ENCODE data around the gene TNC. TPM values are rescaled to one million over a fixed set of nuclear protein-coding genes. Genes with fewer than 3 reads are reported as not detected.

The TNC gene
- total RNA-seq, 1 donor from 2014 or later, result 4.5 TPM

GRCh38 chr9:115013998-115014397, 104.0 kb downstream of the TNC start:
- DNase-seq (ENCODE audit: low read depth in 2 of 2), result peak; percentile 34 to 73

- no peak for DNase-seq (ENCODE audit: low read depth in 2 of 2)
Observed at GRCh38 chr9:115012486-115012885, 105.5 kb downstream of the TNC start.

GRCh38 chr9:115010874-115011273, 107.1 kb downstream of the TNC start:
- DNase-seq (ENCODE audit: low read depth in 2 of 2), result no peak

- peak in 1 of 2 donors; percentile 7 for DNase-seq (ENCODE audit: low read depth in 2 of 2)
Observed at GRCh38 chr9:115008536-115009270, 109.3 kb downstream of the TNC start.

- DNase-seq (ENCODE audit: low read depth in 2 of 2), result no peak
Observed at GRCh38 chr9:115006660-115007059, 111.3 kb downstream of the TNC start.

- DNase-seq (ENCODE audit: low read depth in 2 of 2), result no peak
Observed at GRCh38 chr9:115005322-115005721, 112.6 kb downstream of the TNC start.

- DNase-seq (ENCODE audit: low read depth in 2 of 2), result no peak
Observed at GRCh38 chr9:115004545-115004944, 113.4 kb downstream of the TNC start.

- DNase-seq (ENCODE audit: low read depth in 2 of 2), result no peak
Observed at GRCh38 chr9:115002371-115003120, 115.4 kb downstream of the TNC start.

GRCh38 chr9:115000217-115000639, 117.7 kb downstream of the TNC start:
- no peak for DNase-seq (ENCODE audit: low read depth in 2 of 2)

GRCh38 chr9:114998326-114998725, 119.6 kb downstream of the TNC start:
- no peak for DNase-seq (ENCODE audit: low read depth in 2 of 2)

- no peak for DNase-seq (ENCODE audit: low read depth in 2 of 2)
Observed at GRCh38 chr9:114995681-114996221, 122.2 kb downstream of the TNC start.

GRCh38 chr9:114994768-114995167, 123.2 kb downstream of the TNC start:
- DNase-seq (ENCODE audit: low read depth in 2 of 2), result no peak

- no peak for DNase-seq (ENCODE audit: low read depth in 2 of 2)
Observed at GRCh38 chr9:114991861-114992260, 126.1 kb downstream of the TNC start.

- DNase-seq (ENCODE audit: low read depth in 2 of 2), result no peak
Observed at GRCh38 chr9:114990901-114991300, 127.1 kb downstream of the TNC start.

GRCh38 chr9:114989600-114990410, 128.2 kb downstream of the TNC start:
- no peak for DNase-seq (ENCODE audit: low read depth in 2 of 2)

GRCh38 chr9:114988962-114989599, 128.9 kb downstream of the TNC start:
- no peak for DNase-seq (ENCODE audit: low read depth in 2 of 2)

GRCh38 chr9:114987116-114987515, 130.8 kb downstream of the TNC start:
- DNase-seq (ENCODE audit: low read depth in 2 of 2), result no peak

- no peak for DNase-seq (ENCODE audit: low read depth in 2 of 2)
Observed at GRCh38 chr9:114985959-114986501, 131.9 kb downstream of the TNC start.

- no peak for DNase-seq (ENCODE audit: low read depth in 2 of 2)
Observed at GRCh38 chr9:114981063-114981462, 136.9 kb downstream of the TNC start.

GRCh38 chr9:114973216-114973615, 144.7 kb downstream of the TNC start:
- no peak for DNase-seq (ENCODE audit: low read depth in 2 of 2)
